Testis (tissue), 2 donors: ENCODE data around the gene CRADD.

ENCODE experiments used
- CTCF ChIP-seq, 3 experiments: fragments of 450-650 bp in 2 of 3; fragments of 200-600 bp in 1 of 3; sonication (generic) in 1 of 3; IDR thresholded peaks; one replicate each; pipeline ENCODE4 v1.5.1; 2016 to 2019; ENCODE audit warnings: antibody characterized with exemption in 3 of 3, mild to moderate bottlenecking in 2 of 3, moderate library complexity in 1 of 3
- POLR2A ChIP-seq: fragments of 450-650 bp; IDR thresholded peaks from one replicate; pipeline ENCODE4 v1.6.1; 2017; ENCODE audit warnings: antibody characterized with exemption, mild to moderate bottlenecking, moderate library complexity

GRCh38 chr12:93678779-93679178 is 1.6 kb downstream of the CRADD start:
- no peak for TF ChIP-seq POLR2A
- TF ChIP-seq CTCF (IDR thresholded peaks at IDR 0.05), result no peak
